Measurements from ENCODE around the gene ARL5C.

Gene ARL5C

GRCh38 chr17:39186481-39187002, 20.6 kb upstream of the ARL5C start:
- in situ Hi-C loops (cut with MboI; ENCODE audit: low sequenced_read_pairs, unreplicated experiment), result no loop called here
- DNase-seq (ENCODE audit: low spot score), result no peak
- no peak for TF ChIP-seq CTCF (IDR thresholded peaks at IDR 0.05; ENCODE audit: borderline replicate concordance, control extremely low read depth, extremely low read depth, insufficient read depth, missing control alignments)

- DNase-seq (ENCODE audit: low spot score), result no peak
- in situ Hi-C loops (cut with MboI; ENCODE audit: low sequenced_read_pairs, unreplicated experiment), result no loop called here
- no peak for TF ChIP-seq CTCF (IDR thresholded peaks at IDR 0.05; ENCODE audit: borderline replicate concordance, control extremely low read depth, extremely low read depth, insufficient read depth, missing control alignments)
Observed at GRCh38 chr17:39183720-39184119, 17.8 kb upstream of the ARL5C start.

- TF ChIP-seq CTCF (IDR thresholded peaks at IDR 0.05; ENCODE audit: borderline replicate concordance, control extremely low read depth, extremely low read depth, insufficient read depth, missing control alignments), result no peak
- no peak for DNase-seq (ENCODE audit: low spot score)
- in situ Hi-C loops (cut with MboI; ENCODE audit: low sequenced_read_pairs, unreplicated experiment), result no loop called here
Observed at GRCh38 chr17:39183045-39183444, 17.1 kb upstream of the ARL5C start.

GRCh38 chr17:39181303-39181702, 15.3 kb upstream of the ARL5C start:
- no peak for DNase-seq (ENCODE audit: low spot score)
- in situ Hi-C loops (cut with MboI; ENCODE audit: low sequenced_read_pairs, unreplicated experiment), result no loop called here
- TF ChIP-seq CTCF (IDR thresholded peaks at IDR 0.05; ENCODE audit: borderline replicate concordance, control extremely low read depth, extremely low read depth, insufficient read depth, missing control alignments), result no peak

GRCh38 chr17:39178536-39178935, 12.6 kb upstream of the ARL5C start:
- no peak for DNase-seq (ENCODE audit: low spot score)
- TF ChIP-seq CTCF (IDR thresholded peaks at IDR 0.05; ENCODE audit: borderline replicate concordance, control extremely low read depth, extremely low read depth, insufficient read depth, missing control alignments), result no peak
- in situ Hi-C loops (cut with MboI; ENCODE audit: low sequenced_read_pairs, unreplicated experiment), result no loop called here

GRCh38 chr17:39177256-39177655, 11.3 kb upstream of the ARL5C start:
- no peak for TF ChIP-seq CTCF (IDR thresholded peaks at IDR 0.05; ENCODE audit: borderline replicate concordance, control extremely low read depth, extremely low read depth, insufficient read depth, missing control alignments)
- DNase-seq (ENCODE audit: low spot score), result no peak
- in situ Hi-C loops (cut with MboI; ENCODE audit: low sequenced_read_pairs, unreplicated experiment), result no loop called here

GRCh38 chr17:39175695-39176093, 9.7 kb upstream of the ARL5C start:
- DNase-seq (ENCODE audit: low spot score), result no peak
- no peak for TF ChIP-seq CTCF (IDR thresholded peaks at IDR 0.05; ENCODE audit: borderline replicate concordance, control extremely low read depth, extremely low read depth, insufficient read depth, missing control alignments)
- in situ Hi-C loops (cut with MboI; ENCODE audit: low sequenced_read_pairs, unreplicated experiment), result no loop called here
